K562 (cell line): ENCODE measurements around the gene ARHGAP26. TPM values are rescaled to one million over a fixed set of nuclear protein-coding genes. Genes with fewer than 3 reads are reported as not detected.

Experiments used
- ATAC-seq: fragments of 200-7000 bp; cut with Tn5 transposase; 3 replicates; pipeline ENCODE4 v1.9.1; 2020; ENCODE audit warnings: moderate library complexity
- BruUV-seq: library from RNA; stranded (reverse); fragments of 400-500 nt; replicated peaks from 2 replicates; lab custom pipeline; 2021; lab: Mats Ljungman, UMichigan
- CTCF ChIA-PET: fragments of 300-600 bp; formaldehyde crosslinking; extraction: SDS; loops from one replicate; lab custom pipeline; 2021; ENCODE audit warnings: low intra/inter-chr PET ratio; lab: Yijun Ruan, JAX
- POLR2A ChIA-PET: fragments of 300-600, 350-650 bp; sonication (Branson Sonifier 250); formaldehyde crosslinking; extraction: SDS; loops from one replicate; lab custom pipeline; 2021; ENCODE audit warnings: antibody characterized with exemption, inconsistent platforms; lab: Yijun Ruan, JAX
- DNase-seq, 4 experiments: peaks; one replicate each; pipeline versions ENCODE4 v3.0.0 to v3.0.0-alpha.2; 2011 to 2018; ENCODE audit warnings: low spot score in 3 of 4, mixed read lengths in 3 of 4; ENCODE audit errors: extremely low read depth in 1 of 4
- FAIRE-seq: peaks from 2 replicates; lab custom pipeline; 2011; peaks lifted over from hg19 to GRCh38; lab: Jason Lieb, UNC
- H2AFZ ChIP-seq: 2 replicates; pipeline ENCODE4 v1.6.0; 2011; ENCODE audit warnings: low read depth, low read length, control low read depth, inconsistent platforms
- H3K27ac ChIP-seq: fragments of 200-600 bp; 3 replicates; pipeline ENCODE4 v1.8.0; 2011; ENCODE audit warnings: low read depth, mild to moderate bottlenecking, control low read depth, inconsistent platforms, low read length, moderate library complexity, mixed read lengths; ENCODE audit errors: extremely low read depth
- H3K27me3 ChIP-seq, 2 experiments: fragments of 300-600 bp in 1 of 2; 2 replicates in 1 of 2; 3 replicates in 1 of 2; pipeline versions ENCODE4 v1.6.0 to v1.8.0; 2011; ENCODE audit warnings: inconsistent platforms in 2 of 2, low read length in 2 of 2, mild to moderate bottlenecking in 1 of 2, mixed read lengths in 1 of 2, moderate library complexity in 1 of 2; ENCODE audit not compliant: control insufficient read depth in 2 of 2, insufficient read depth in 2 of 2
- H3K36me3 ChIP-seq: fragments of 300-600 bp; 3 replicates; pipeline ENCODE4 v1.8.0; 2011; ENCODE audit warnings: mild to moderate bottlenecking, low read length, inconsistent platforms; ENCODE audit not compliant: control insufficient read depth, insufficient read depth
- H3K4me1 ChIP-seq, 2 experiments: fragments of 200-600 bp in 1 of 2; replicated peaks in 1 of 2; 2 replicates in 1 of 2; 3 replicates in 1 of 2; pipeline versions ENCODE4 v1.5.1 to v1.8.0; 2011; ENCODE audit warnings: inconsistent platforms in 2 of 2, low read length in 2 of 2, mild to moderate bottlenecking in 1 of 2, mixed read lengths in 1 of 2, moderate library complexity in 1 of 2; ENCODE audit not compliant: control insufficient read depth in 2 of 2, insufficient read depth in 2 of 2
- H3K4me2 ChIP-seq: 2 replicates; pipeline ENCODE4 v1.6.1; 2011; ENCODE audit warnings: low read length, control low read depth, inconsistent platforms, mixed read lengths; ENCODE audit not compliant: insufficient read depth
- H3K4me3 ChIP-seq: fragments of 200-600 bp; sonication (generic), shearing (Covaris generic); 2 replicates; pipeline ENCODE4 v1.5.1; 2016; ENCODE audit warnings: control low read depth, inconsistent platforms
- H3K79me2 ChIP-seq: fragments of 200-600 bp; 3 replicates; pipeline ENCODE4 v1.8.0; 2011; ENCODE audit warnings: low read length, inconsistent platforms; ENCODE audit not compliant: control insufficient read depth, insufficient read depth
- H3K9ac ChIP-seq, 2 experiments: 2 replicates each; pipeline versions ENCODE4 v1.6.0 to v1.6.1; 2011; ENCODE audit warnings: low read depth in 2 of 2, low read length in 2 of 2, control low read depth in 1 of 2, inconsistent platforms in 1 of 2, mild to moderate bottlenecking in 1 of 2, mixed read lengths in 1 of 2; ENCODE audit not compliant: insufficient read depth in 1 of 2
- H3K9me1 ChIP-seq: one replicate; pipeline ENCODE4 v1.6.0; 2011; ENCODE audit warnings: inconsistent platforms, mild to moderate bottlenecking, low read length, moderate library complexity; ENCODE audit not compliant: control insufficient read depth, insufficient read depth
- H3K9me3 ChIP-seq: replicated peaks from 2 replicates; pipeline ENCODE4 v1.5.1; 2011; ENCODE audit warnings: low read depth, low read length, inconsistent platforms; ENCODE audit not compliant: control insufficient read depth, insufficient read depth
- H4K20me1 ChIP-seq: replicated peaks from 2 replicates; pipeline ENCODE4 v1.6.1; 2011; ENCODE audit warnings: low read length, inconsistent platforms, mixed read lengths; ENCODE audit not compliant: control insufficient read depth, insufficient read depth
- ARID3A ChIP-seq: IDR thresholded peaks from 2 replicates; pipeline ENCODE4 v1.6.1; 2012; ENCODE audit warnings: low read depth, low read length, improper control_type of control experiment, borderline replicate concordance
- ETV5 ChIP-seq: sonication (generic); formaldehyde crosslinking; IDR thresholded peaks from 2 replicates; pipeline ENCODE4 v1.4.0; 2020; ENCODE audit warnings: low read depth, mild to moderate bottlenecking, missing genetic modification reagents
- HNRNPK ChIP-seq: fragments of 200-400 bp; formaldehyde crosslinking; IDR thresholded peaks from one replicate; pipeline ENCODE4 v1.6.1; 2018; ENCODE audit warnings: mild to moderate bottlenecking, low read depth, low read length; ENCODE audit not compliant: poor library complexity, severe bottlenecking
- KLF13 ChIP-seq: fragments of 450-650 bp; IDR thresholded peaks from 2 replicates; pipeline ENCODE4 v1.6.1; 2016; ENCODE audit warnings: missing genetic modification characterization, low read depth, mild to moderate bottlenecking, missing compliant biosample characterization, moderate library complexity, borderline replicate concordance
- NR2C2 ChIP-seq, 2 experiments: fragments of 200-800 bp in 1 of 2; sonication (Bioruptor generic) in 1 of 2; sonication (generic) in 1 of 2; formaldehyde crosslinking in 1 of 2; IDR thresholded peaks; 2 replicates each; pipeline versions ENCODE4 v1.6.1 to v1.8.0; 2016 to 2022; ENCODE audit warnings: mild to moderate bottlenecking in 1 of 2, missing compliant biosample characterization in 1 of 2, missing genetic modification characterization in 1 of 2, missing genetic modification reagents in 1 of 2
- STAT6 ChIP-seq: sonication (generic); formaldehyde crosslinking; IDR thresholded peaks from 2 replicates; pipeline ENCODE4 v1.8.1; 2023; ENCODE audit warnings: mild to moderate bottlenecking, missing genetic modification reagents
- ZFP36 ChIP-seq: fragments of 150-350 bp; IDR thresholded peaks from 2 replicates; pipeline ENCODE4 v1.6.1; 2018; ENCODE audit warnings: low read length, low read depth; ENCODE audit not compliant: partially characterized antibody
- ZKSCAN1 ChIP-seq: fragments of 150-350 bp; IDR thresholded peaks from 2 replicates; pipeline ENCODE4 v1.6.1; 2016; ENCODE audit warnings: low read depth, low read length
- ZNF134 ChIP-seq: fragments of 250-450 bp; sonication (Bioruptor Pico); conservative IDR thresholded peaks from 2 replicates; pipeline ENCODE4 v1.4.0; 2020
- ZNF3 ChIP-seq: fragments of 250-450 bp; sonication (Bioruptor Pico); IDR thresholded peaks from 2 replicates; pipeline ENCODE4 v1.5.0; 2021; ENCODE audit warnings: mild to moderate bottlenecking, moderate library complexity
- ZNF395 ChIP-seq: fragments of 200-800 bp; sonication (Bioruptor generic); IDR thresholded peaks from 2 replicates; pipeline ENCODE4 v1.6.1; 2017; ENCODE audit warnings: missing genetic modification characterization, missing compliant biosample characterization
- WGBS: fragments of 100-300 bp; shearing (Covaris generic); methylation state at CpG from one replicate; pipeline ENCODE4 v1.1.6; 2016; ENCODE audit warnings: low coverage, mixed read lengths; ENCODE audit not compliant: insufficient coverage; ENCODE audit errors: missing lambda C conversion rate; 5-methylcytosine and 5-hydroxymethylcytosine counted together
- in situ Hi-C: fragments of 300-500 bp; cut with MboI; formaldehyde crosslinking; loops from 4 replicates; pipeline ENCODE4 v1.15.0; 2018; ENCODE audit warnings: inconsistent platforms, mixed read lengths
- intact Hi-C: fragments of 100-400 bp; cut with micrococcal nuclease; formaldehyde crosslinking; loops from 2 replicates; pipeline ENCODE4 v1.14.2; 2022
- polyA plus RNA-seq, 8 experiments: library from polyadenylated mRNA; depleted of rRNA in 4 of 8; stranded (reverse) in 5 of 8; unstranded in 3 of 8; fragments of >200 nt; fragmentation: Nextera tagmentation in 2 of 8; fragmentation: Illumina TruSeq in 1 of 8; extraction: Ambion mirVana in 2 of 8; extraction: Trizol in 1 of 8; gene quantifications; 2 replicates each; pipeline versions ENCODE4 v1.2.1 to v1.2.3, GENCODE V29; 2011 to 2014; ENCODE audit warnings: inconsistent platforms in 1 of 8, missing spikeins in 1 of 8
- total RNA-seq, 7 experiments: library from RNA; depleted of rRNA in 6 of 7; stranded (reverse); fragments of >200 nt in 6 of 7; fragmentation: Illumina TruSeq in 2 of 7; extraction: Trizol in 2 of 7; gene quantifications; 2 replicates each; pipeline versions ENCODE4 v1.2.1 to v1.2.3, GENCODE V29; 2011 to 2021; ENCODE audit warnings: low replicate concordance in 1 of 7

Gene ARHGAP26
- total and polyA plus RNA-seq, 9 of the 15 experiments (the other 6 are each of a cell fraction or from before 2014, with no cell fraction given), result 0.13 to 1.1 (median 0.55) TPM

GRCh38 chr5:143085319-143085917 lies 315.2 kb downstream of the ARHGAP26 start:
- H3K4me2 ChIP-seq, result no peak overlapping the region
- H3K36me3 ChIP-seq, result no peaks in the 10 kb centered on the region
- no peak for FAIRE-seq
- H3K4me3 ChIP-seq, result no peak overlapping the region
- H3K9ac ChIP-seq, result no peak overlapping the region
- H2AFZ ChIP-seq, result no peak overlapping the region
- no TSS peak for BruUV-seq
- 12% methylated on average over 6 of the region's 6 CpGs for WGBS
- no peaks in the 10 kb centered on the region for H4K20me1 ChIP-seq
- intact Hi-C loops, result no loop called here
- CTCF ChIA-PET, result no interaction called here
- in situ Hi-C loops, result no loop called here
- no peak overlapping the region for H3K27ac ChIP-seq
- ATAC-seq, result no peak
- no peaks in the 10 kb centered on the region for H3K4me1 ChIP-seq
- H3K9me3 ChIP-seq, result no peaks in the 10 kb centered on the region
- peaks cover 17 to 30% of the 10 kb centered on the region in 2 experiments; a peak in 4 of 5 replicates for H3K27me3 ChIP-seq
- no peak for DNase-seq
- no peaks in the 10 kb centered on the region for H3K9me1 ChIP-seq
- TF ChIP-seq ZKSCAN1 (no peak), ZNF395 (CRISPR knock-in tag) (no peak), STAT6 (no peak), ZFP36 (no peak), KLF13 (no peak), HNRNPK (no peak), ARID3A (no peak), ETV5 (CRISPR knock-in tag) (no peak), NR2C2 (CRISPR knock-in tag; IDR thresholded peaks at IDR 0.05) (no peak), NR2C2 (tag; IDR thresholded peaks at IDR 0.05) (no peak), ZNF134 (CRISPR knock-in tag) (no peak), ZNF3 (no peak)
- POLR2A ChIA-PET, result no interaction called here
- no peaks in the 10 kb centered on the region for H3K79me2 ChIP-seq
